GM10266 (cell line): ENCODE results near the gene MYH3.

Experiments
- DNase-seq: peaks from one replicate; pipeline ENCODE4 v3.0.0; 2012; ENCODE audit errors: extremely low spot score
- TF ChIP-seq, protein P1 (sequence below): IDR thresholded peaks from 2 replicates; pipeline ENCODE4 v1.5.1; 2012; ENCODE audit warnings: mild to moderate bottlenecking, low read depth; ENCODE audit not compliant: control insufficient read depth, insufficient read depth; ENCODE audit errors: missing control alignments

MYH3 gene

DNA sequence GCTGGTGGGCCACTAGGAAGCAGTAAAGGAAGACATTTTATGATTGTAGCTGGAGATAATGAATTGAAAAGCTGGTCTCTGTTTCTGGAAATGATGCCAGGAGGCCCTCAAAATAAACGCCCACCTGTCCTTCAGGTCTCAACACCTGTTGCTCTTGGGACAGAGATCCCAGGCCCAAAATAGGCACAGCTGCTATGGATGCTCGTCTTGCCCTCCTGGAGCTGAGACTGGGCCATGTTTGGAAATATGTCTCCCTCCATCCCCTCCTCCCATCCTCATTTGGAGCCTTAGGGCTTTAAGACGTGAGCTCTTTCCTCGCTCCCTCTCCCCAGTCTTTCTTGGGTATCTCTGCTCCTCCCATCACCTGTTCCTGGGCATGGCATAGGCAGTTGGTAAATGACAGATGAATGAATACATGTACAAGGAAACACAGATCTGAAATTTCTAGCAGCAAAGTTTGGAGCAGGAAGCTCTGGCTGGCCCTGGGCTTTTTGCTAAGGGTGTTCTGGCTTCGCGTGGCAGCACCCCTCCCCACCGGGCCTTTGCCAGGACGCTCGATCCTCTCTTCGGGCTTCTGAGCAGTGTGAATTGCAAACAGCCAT lies 33.3 kb downstream of the MYH3 start:
- TF ChIP-seq, protein P1, sequence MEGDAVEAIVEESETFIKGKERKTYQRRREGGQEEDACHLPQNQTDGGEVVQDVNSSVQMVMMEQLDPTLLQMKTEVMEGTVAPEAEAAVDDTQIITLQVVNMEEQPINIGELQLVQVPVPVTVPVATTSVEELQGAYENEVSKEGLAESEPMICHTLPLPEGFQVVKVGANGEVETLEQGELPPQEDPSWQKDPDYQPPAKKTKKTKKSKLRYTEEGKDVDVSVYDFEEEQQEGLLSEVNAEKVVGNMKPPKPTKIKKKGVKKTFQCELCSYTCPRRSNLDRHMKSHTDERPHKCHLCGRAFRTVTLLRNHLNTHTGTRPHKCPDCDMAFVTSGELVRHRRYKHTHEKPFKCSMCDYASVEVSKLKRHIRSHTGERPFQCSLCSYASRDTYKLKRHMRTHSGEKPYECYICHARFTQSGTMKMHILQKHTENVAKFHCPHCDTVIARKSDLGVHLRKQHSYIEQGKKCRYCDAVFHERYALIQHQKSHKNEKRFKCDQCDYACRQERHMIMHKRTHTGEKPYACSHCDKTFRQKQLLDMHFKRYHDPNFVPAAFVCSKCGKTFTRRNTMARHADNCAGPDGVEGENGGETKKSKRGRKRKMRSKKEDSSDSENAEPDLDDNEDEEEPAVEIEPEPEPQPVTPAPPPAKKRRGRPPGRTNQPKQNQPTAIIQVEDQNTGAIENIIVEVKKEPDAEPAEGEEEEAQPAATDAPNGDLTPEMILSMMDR, result no peak
- DNase-seq, result no peak

DNA sequence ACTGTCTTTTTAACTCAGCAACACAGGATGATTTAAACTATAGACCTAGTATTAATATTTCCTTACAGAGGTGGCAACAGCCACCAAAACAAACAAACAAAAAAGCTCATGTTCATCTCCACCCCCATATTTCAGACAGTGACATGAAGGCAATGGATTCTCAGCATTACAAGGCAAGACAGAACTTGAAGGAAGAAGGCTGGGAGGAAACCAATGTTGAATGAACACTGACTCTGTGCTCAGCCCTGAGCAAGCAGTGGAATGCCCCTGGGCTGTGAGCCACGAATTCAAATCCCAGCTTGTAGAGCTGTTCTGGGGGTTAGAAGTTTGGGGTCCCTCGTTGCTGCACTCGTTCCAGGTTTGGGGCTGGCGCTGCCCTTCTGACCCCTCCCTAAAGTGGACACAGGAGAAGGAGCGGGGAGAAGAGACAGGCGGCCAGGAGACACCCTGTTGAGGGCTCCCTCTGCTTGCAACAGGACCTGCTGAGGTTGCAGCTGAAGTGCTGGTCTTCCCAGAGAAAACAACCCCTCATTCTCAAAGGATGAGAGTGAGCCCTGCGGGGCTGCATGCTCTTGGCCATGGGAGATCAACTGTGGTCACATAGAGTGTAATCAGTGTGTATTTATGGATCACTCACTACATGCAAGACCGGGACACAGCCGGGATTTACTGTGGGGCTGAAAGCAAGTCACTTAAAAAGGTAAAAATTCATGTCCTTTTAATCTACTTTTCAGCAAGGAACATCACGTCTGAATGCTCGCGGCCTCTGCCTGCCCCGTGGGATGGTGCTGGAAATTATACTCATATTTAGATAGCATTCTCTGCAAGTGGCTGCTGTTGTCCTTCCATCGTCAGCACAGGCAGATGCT lies 34.3 kb downstream of the MYH3 start:
- TF ChIP-seq, protein P1, result no peak
- no peak for DNase-seq

DNA sequence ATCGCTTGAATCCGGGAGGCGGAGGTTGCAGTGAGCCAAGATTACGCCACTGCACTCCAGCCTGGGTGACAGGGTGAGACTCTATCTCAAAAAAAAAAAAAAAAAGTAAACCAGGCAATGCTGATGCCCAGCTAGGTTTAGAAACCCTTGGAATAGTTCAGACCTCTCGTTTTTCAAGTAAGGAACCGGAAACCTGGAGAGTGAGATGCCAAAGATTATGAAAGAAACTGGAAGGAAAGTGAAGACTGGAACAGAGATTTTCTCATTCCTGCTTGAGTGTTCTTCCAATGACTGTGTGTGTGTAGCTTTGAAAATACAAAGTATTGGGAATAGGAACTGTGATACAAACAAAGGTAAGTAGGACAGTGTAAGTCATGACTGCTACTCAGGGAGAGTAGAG lies 35.7 kb downstream of the MYH3 start:
- no peak for DNase-seq
- TF ChIP-seq, protein P1, result no peak

DNA sequence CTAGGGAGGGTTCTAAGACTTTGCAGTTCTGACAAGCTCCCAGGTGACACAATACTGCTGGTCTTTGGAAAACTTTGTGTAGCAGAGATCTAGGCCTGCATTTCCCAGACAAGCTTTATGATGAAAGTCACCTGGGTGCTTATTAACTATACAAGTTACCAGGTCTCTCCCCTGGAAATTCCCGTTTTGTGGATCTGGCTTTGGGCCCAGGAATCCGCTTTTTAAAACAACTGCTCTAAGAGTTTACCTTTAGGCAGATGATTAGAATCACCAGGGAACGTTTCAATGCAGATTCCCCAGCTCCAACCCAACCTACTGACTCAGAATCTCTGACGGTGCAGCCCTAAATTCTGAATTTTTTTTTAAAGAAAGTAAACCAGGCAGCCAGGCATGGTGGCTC lies 36.3 kb downstream of the MYH3 start:
- TF ChIP-seq, protein P1, result no peak

DNA sequence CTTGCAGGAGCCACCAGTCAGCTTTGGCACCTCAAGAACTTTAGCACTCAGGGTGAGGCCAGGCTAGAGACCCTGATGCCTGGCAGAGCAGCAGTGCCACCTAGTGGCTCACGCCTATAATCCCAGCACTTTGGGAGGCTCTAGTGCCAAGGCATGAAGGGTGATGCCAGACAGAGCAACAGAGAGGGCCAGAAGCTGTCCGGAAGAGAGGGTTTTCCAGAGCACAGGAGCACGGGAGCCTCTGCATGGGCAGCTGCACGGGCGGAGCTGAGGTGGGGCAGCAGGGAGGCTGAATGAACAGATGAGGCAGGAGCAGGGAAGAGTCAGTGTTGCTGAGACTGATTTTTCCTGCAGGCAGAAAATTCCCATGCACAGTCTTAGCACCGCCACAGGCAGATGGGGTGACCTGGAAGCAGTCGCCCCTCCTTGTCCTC lies 38.9 kb downstream of the MYH3 start:
- TF ChIP-seq, protein P1, result peak; percentile 95
- peak; percentile 61 for DNase-seq

More for the DNA sequence above, 36.3 kb downstream of the MYH3 start:
- no peak for DNase-seq

DNA sequence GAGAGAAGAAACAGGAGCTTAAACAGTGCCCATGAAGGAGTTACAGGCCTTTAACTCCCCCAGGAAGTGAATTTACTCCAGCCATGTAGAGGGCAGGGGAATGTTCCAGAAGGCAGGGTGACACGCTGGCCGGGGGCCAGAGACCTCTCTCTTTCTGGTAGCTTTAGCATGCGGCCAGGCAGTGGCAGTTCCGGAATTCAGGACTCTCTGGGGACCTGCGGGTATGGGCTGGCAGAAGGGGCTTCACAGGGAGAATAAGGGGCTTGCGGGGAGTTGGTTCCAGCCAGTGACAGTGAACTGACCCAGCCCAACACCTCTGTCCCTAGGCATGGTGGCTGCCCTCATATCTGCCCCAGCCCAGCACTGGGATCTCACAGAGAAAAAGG lies 40.0 kb downstream of the MYH3 start:
- TF ChIP-seq, protein P1, result no peak
- DNase-seq, result no peak
